ENCODE data around the gene YARS1.

The YARS1 gene

GRCh38 chr1:32817159-32817814 is at the start of gene YARS1, which contains the start of gene S100PBP:
Gene YARS1 (minus strand): TSS chr1:32817358. CDS start chr1:32817244, 114 bp downstream.
Gene S100PBP (plus strand): TSS chr1:32817653. CDS start chr1:32826100, 8,447 bp downstream.
- DNase-seq, result peak; percentile 100

DNA sequence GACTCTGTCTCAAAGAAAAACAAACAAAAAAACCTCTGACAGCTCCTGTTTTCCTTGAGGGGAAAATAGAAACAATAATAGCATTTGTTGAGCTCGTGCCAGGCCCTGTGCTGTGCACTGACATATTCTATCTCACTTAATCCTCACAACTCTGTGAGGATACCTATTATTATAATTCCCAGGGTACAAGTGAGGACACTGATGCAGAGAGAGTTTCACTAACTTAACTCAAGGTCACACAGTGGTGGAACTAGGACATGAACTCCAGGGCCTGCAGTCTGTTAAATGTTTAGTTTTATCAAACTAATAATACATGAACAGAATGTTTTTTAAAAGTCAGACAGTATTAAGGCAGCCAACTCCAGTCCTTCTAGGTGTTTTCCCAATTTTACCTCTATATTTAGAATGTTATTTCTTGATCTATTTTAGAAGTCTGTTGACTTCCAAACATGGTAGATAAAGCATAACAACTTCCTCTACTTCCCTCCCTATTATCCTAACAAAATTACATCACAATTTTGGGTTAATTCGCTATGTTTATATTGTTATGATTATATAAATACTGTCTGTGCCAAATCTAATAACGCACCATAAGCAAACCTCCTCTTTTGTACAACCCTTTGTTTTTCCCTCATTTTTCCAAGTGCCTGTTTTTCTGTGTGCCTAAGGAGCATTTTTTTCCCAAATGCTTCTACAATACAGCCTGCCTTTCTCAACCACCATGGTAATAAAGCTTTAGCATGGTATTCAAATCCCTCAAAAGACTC is 48.7 kb upstream of the YARS1 start:
- DNase-seq, result no peak

GRCh38 chr1:32864375-32865019 is 47.3 kb upstream of the YARS1 start:
- no peak for DNase-seq

GRCh38 chr1:32863881-32864245 is 46.7 kb upstream of the YARS1 start:
- DNase-seq, result no peak

- DNase-seq, result no peak
Measured at GRCh38 chr1:32863218-32863880, 46.2 kb upstream of the YARS1 start.

DNA sequence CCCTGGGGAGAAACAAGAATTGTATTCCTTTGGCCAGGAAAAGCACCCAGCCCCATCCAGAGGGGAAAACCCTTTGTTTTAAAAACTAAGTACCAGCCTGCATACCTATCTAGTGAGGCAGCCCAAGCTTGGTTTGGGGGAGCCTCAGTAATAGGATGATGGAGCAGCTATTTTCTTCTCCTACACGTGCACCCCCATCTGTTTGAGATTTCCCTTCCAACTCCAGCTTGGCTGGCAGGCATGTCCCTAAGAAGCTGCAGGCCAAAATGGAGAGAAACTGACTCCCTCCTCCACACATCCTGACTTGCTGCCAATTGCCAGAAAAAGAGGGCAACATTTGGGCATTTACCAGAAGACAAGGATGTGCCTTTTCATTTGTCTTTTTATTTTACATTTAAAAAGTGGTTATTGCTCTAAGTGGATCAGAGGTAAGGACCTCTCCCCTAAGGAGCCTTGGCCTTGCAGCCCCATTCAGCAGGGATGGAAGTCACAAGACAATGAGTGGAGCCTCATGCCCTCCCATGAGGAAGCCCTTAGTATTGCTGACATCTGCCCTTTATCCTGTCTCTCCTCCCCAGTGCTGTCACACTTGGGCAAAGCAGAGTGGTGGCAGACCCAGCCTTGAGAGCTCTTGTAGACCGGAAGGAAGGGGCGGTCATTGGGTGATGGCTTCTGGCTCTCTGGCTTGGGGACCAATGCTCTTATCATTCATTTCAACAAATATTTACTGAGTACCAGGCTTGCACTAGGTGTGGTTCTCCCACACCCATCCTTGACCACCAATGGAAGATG is 44.9 kb upstream of the YARS1 start:
- no peak for DNase-seq

DNA sequence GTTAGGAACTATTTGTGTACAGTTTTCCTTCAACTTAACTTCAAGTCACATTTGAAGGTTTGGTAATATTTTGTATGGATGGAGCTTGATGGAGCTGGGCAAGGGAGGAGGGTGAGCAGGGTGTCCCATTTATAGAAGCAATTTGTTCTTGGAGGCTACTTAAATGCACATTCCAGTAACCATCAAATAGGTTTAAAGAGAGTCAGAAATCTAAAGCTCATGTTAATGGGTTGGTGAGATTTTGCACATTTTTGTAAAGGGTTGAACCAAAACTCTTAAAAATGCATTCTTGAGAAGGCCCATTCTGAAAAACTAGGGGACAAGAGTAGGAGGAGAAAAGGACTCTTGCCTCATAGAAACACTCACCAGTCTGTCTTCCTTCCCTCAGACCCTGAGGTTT is 43.4 kb upstream of the YARS1 start:
- DNase-seq, result no peak

DNA sequence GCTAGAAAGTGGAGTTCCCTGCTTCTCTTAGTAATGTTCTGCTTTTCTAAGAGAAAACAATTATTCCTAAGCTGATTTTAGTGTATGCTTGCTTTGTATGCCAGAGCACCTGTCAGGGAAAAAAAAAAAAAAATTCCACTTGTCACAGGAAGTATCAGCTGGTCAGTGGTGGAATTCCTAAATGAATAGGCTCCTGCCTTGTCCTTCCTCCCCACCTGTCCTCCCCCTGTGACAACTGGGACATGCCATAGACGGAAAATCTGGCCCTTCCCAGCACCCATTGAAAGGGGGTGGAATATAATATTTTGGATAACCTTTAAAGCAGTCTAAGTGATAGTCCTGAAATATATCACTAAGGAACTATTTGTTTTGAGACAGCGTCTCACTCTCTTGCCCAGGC is 42.8 kb upstream of the YARS1 start:
- DNase-seq, result no peak

- no peak for DNase-seq
Measured at GRCh38 chr1:32858791-32859190, 41.6 kb upstream of the YARS1 start.

- DNase-seq, result no peak
Measured at GRCh38 chr1:32858136-32858535, 41.0 kb upstream of the YARS1 start.

GRCh38 chr1:32855861-32856617 is 38.9 kb upstream of the YARS1 start:
- DNase-seq, result no peak

DNA sequence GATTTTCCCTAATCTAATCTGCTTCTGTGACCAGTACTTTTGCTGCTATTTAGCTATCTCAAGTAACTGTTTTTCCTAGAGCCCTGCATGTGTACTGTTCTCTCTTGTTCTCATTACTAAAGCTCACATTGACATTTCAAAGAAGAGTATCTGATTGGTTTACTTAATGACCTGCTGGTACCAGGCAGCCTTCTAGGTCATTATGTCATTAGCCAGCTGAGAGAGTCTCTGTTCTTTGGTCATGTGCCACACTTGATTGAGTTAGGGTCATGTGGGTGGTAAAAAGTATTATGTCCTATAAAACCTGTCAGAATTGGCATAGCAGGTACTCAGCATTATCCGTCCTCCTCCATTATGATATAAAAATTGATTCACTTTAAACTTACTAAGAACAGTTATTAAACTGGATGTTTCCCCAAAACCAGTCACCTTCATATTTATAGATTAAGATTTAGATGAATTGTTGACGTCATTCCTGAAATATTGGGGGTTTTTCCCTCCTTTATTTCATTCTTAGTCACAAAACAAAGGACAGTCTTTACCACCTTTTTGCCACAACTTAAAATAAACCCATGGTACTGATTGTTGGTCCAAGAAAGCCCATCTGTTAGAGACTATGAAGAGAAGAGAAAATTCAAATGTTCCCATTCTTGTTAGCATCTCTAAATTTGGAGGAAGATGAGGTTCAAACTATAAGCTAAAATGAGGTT is 31.4 kb upstream of the YARS1 start:
- no peak for DNase-seq

DNA sequence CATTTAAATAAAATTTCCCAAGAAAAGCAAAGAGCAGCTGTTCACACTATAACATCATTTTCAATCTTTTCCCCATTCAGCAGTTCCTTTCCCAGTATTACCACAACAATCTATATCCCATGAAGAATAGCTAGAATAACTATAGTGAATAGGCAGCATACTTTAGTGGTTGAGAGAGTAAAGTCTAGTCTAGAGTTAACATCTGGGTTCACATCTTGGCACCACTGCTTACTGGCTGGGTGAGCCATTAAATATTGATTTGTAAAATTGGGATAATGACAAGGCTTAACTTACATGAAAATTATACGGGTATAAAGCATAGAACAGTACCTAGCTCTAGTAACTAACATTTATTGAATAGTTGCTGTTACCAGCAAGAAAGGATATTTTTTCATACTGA is 14.7 kb upstream of the YARS1 start:
- DNase-seq, result no peak

DNA sequence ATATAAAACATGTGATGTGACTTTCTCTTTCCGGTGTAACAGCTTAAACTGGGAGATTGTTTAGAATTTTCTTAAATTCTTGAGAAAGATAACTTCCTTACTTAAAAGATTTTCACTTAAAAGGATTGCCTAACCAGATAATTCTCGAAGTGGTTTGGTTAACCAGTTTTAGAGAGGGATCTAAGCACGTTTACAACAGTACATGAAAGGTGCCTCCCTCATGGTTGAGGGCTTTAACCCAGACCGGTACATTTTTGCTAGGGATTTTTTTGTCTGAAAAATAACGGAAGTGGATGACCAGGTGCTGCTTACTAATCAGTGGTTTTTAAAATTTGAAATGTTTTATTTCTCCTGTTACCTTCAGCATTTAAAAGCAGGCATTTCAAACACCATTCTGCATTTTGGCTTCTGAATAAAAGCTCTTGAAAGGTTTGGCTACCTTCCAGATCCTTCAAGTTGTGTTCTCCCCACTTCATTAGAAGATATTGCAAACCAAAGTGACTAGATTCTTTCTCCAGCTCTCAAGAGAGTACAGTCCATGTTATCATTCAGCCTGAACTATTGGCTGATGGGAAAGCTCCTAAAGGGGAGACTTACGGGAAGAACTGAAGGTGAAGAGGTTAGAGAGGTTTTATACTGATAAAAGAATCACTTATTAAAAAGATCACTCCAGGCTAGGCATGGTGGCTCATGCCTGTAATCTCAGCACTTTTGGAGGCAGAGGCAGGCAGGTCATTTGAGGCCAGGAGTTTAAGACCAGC is 13.1 kb upstream of the YARS1 start:
- DNase-seq, result no peak

GRCh38 chr1:32828341-32828740 is 11.2 kb upstream of the YARS1 start:
- DNase-seq, result no peak

- no peak for DNase-seq
Measured at GRCh38 chr1:32825181-32825580, 8.0 kb upstream of the YARS1 start.

GRCh38 chr1:32818804-32819541 is 1.8 kb upstream of the YARS1 start:
- no peak for DNase-seq

- peak; percentile 34 for DNase-seq
Measured at GRCh38 chr1:32817815-32818786, 943 bp upstream of the YARS1 start.

Measured in stimulated activated CD4-positive, alpha-beta T cell treated with anti-CD3 and anti-CD28 coated beads, Interleukin-4, amount 100 ng/mL, for 1 hour (primary cell).